Glutamatergic neuron (in vitro differentiated cells): ENCODE measurements around the gene URAD. TPM values are rescaled to one million over a fixed set of nuclear protein-coding genes. Genes with fewer than 3 reads are reported as not detected.

Experiments used
- DNase-seq: peaks from one replicate; pipeline ENCODE4 v3.0.0; 2022
- H3K27ac Mint-ChIP-seq: one replicate; pipeline ENCODE4 v1.8.0; 2020; ENCODE audit warnings: mild to moderate bottlenecking, mixed read lengths, inconsistent platforms; ENCODE audit not compliant: unreplicated experiment
- H3K27me3 Mint-ChIP-seq: one replicate; pipeline ENCODE4 v1.8.0; 2020; ENCODE audit warnings: mild to moderate bottlenecking, moderate library complexity, mixed read lengths, inconsistent platforms; ENCODE audit not compliant: unreplicated experiment
- H3K36me3 Mint-ChIP-seq: one replicate; pipeline ENCODE4 v1.8.0; 2020; ENCODE audit warnings: mild to moderate bottlenecking, mixed read lengths, inconsistent platforms; ENCODE audit not compliant: unreplicated experiment
- H3K4me1 Mint-ChIP-seq: one replicate; pipeline ENCODE4 v1.8.0; 2020; ENCODE audit warnings: mild to moderate bottlenecking, low read depth, mixed read lengths, inconsistent platforms; ENCODE audit not compliant: unreplicated experiment
- H3K4me3 Mint-ChIP-seq: one replicate; pipeline ENCODE4 v1.8.0; 2020; ENCODE audit warnings: mild to moderate bottlenecking, mixed read lengths, inconsistent platforms; ENCODE audit not compliant: unreplicated experiment
- H3K9me3 Mint-ChIP-seq: one replicate; pipeline ENCODE4 v1.8.0; 2020; ENCODE audit warnings: mild to moderate bottlenecking, moderate library complexity, mixed read lengths, inconsistent platforms; ENCODE audit not compliant: unreplicated experiment
- CTCF ChIP-seq: fragments of 200-600 bp; sonication (generic); IDR thresholded peaks from one replicate; pipeline ENCODE4 v1.5.0; 2021; ENCODE audit not compliant: partially characterized antibody, unreplicated experiment
- total RNA-seq: library from RNA; stranded (reverse); fragmentation: NEBNext Ultra II Directional; extraction: Animal tissue kit (Norgen Biotek cat#: 25700); gene quantifications from one replicate; pipeline ENCODE4 v1.2.1, GENCODE V29; 2021; ENCODE audit not compliant: unreplicated experiment

URAD gene
- total RNA-seq, 1 donor from 2014 or later = not detected

GRCh38 chr13:27970382-27971235 is 17.9 kb downstream of the URAD start:
- H3K36me3 Mint-ChIP-seq = no peaks in the 10 kb centered on the region
- peaks cover 21% of the 10 kb centered on the region for H3K4me1 Mint-ChIP-seq
- no peak for TF ChIP-seq CTCF
- H3K27ac Mint-ChIP-seq = no peak overlapping the region
- H3K4me3 Mint-ChIP-seq = no peak overlapping the region
- peaks cover 46% of the 10 kb centered on the region for H3K27me3 Mint-ChIP-seq
- H3K9me3 Mint-ChIP-seq = peaks cover 26% of the 10 kb centered on the region
- peak; percentile 25 for DNase-seq

GRCh38 chr13:27969866-27970229 is 18.6 kb downstream of the URAD start:
- H3K9me3 Mint-ChIP-seq = peaks cover 27% of the 10 kb centered on the region
- peaks cover 45% of the 10 kb centered on the region for H3K27me3 Mint-ChIP-seq
- peak overlapping the region; percentile 35 for H3K4me3 Mint-ChIP-seq
- H3K36me3 Mint-ChIP-seq = no peaks in the 10 kb centered on the region
- H3K4me1 Mint-ChIP-seq = peaks cover 19% of the 10 kb centered on the region
- no peak overlapping the region for H3K27ac Mint-ChIP-seq
- no peak for DNase-seq
- TF ChIP-seq CTCF = no peak

- Mint-ChIP-seq H3K27ac (no peak within 1 kb of the TSS), H3K4me1 (peaks cover 19% of the 10 kb centered on the region), H3K36me3 (no peaks in the 10 kb centered on the region), H3K27me3 (peaks cover 43% of the 10 kb centered on the region), H3K9me3 (peaks cover 26% of the 10 kb centered on the region), H3K4me3 (peak within 1 kb of the TSS; percentile 35)
- no peak for TF ChIP-seq CTCF
- DNase-seq = peak; percentile 33
These were observed 19.2 kb downstream of the URAD start, which contains the start of gene CDX2 for GRCh38 chr13:27969082-27969865. CDX2 (minus strand) TSS chr13:27969315; CDS start chr13:27969006, 309 bp downstream.

GRCh38 chr13:27968316-27969081 is 20.0 kb downstream of the URAD start:
- Mint-ChIP-seq H3K4me1 (peaks cover 15% of the 10 kb centered on the region), H3K4me3 (no peak overlapping the region), H3K27me3 (peaks cover 46% of the 10 kb centered on the region), H3K9me3 (peaks cover 25% of the 10 kb centered on the region), H3K27ac (no peak overlapping the region), H3K36me3 (no peaks in the 10 kb centered on the region)
- DNase-seq = peak; percentile 61
- no peak for TF ChIP-seq CTCF
